ENCODE results near the gene KNOP1. TPM values are rescaled to one million over a fixed set of nuclear protein-coding genes. Genes with fewer than 3 reads are reported as not detected.

Gene KNOP1
- total RNA-seq, 1 experiment from 2014 or later, result 93.9 TPM

GRCh38 chr16:19688396-19689024, 29.5 kb downstream of the KNOP1 start:
- H3K36me3 Mint-ChIP-seq (ENCODE audit: insufficient read depth in 1 of 3, low read depth in 3 of 3), result peaks cover 20 to 63% (median 60%) of the 10 kb centered on the region in 3 experiments
- H3K27ac ChIP-seq (ENCODE audit: insufficient read length, low read depth, low read length), result no peak overlapping the region

More at GRCh38 chr16:19688396-19689024, 29.5 kb downstream of the KNOP1 start:
- Histone ChIP-seq H2BK20ac (ENCODE audit: low read depth, low read length, poor library complexity, severe bottlenecking) (no peak overlapping the region), H3K23ac (ENCODE audit: insufficient read length, low read depth, low read length) (no peak overlapping the region), H3K27me3 (ENCODE audit: insufficient read depth, low read length) (no peaks in the 10 kb centered on the region), H3K4me1 (ENCODE audit: insufficient read depth, low read length) (no peaks in the 10 kb centered on the region), H4K5ac (ENCODE audit: insufficient read length, low read depth, low read length) (no peak overlapping the region), H3K4ac (ENCODE audit: low read depth, low read length) (no peak overlapping the region), H3K4me2 (ENCODE audit: insufficient read depth, insufficient read length, low read length) (no peak overlapping the region), H3T11ph (ENCODE audit: low read length) (no peak overlapping the region), H3K23me2 (ENCODE audit: insufficient read length, low read depth, low read length, poor library complexity, severe bottlenecking) (no peaks in the 10 kb centered on the region), H2BK120ac (ENCODE audit: low read depth, low read length, poor library complexity, severe bottlenecking) (no peak overlapping the region), H3K56ac (ENCODE audit: insufficient read length, low read depth, low read length) (no peak overlapping the region), H2BK5ac (ENCODE audit: insufficient read length, low read length) (no peak overlapping the region), H3K79me1 (ENCODE audit: insufficient read depth, low read depth, low read length, poor library complexity, severe bottlenecking) (no peaks in the 10 kb centered on the region), H2AK5ac (ENCODE audit: insufficient read length, low read length) (no peak overlapping the region), H3K18ac (ENCODE audit: insufficient read length, low read depth, low read length) (no peak overlapping the region), H3K14ac (ENCODE audit: insufficient read depth, low read length) (no peak overlapping the region), H4K20me1 (ENCODE audit: control insufficient read depth, insufficient read depth, insufficient read length) (no peaks in the 10 kb centered on the region), H2BK12ac (ENCODE audit: insufficient read length, low read depth, low read length) (no peak overlapping the region), H3K9me3 (ENCODE audit: control insufficient read depth, low read depth, low read length) (no peaks in the 10 kb centered on the region), H3K9ac (ENCODE audit: extremely low read depth, insufficient read length, low read length) (no peak overlapping the region), H3K79me2 (ENCODE audit: insufficient read depth, low read length) (no peaks in the 10 kb centered on the region), H2BK15ac (ENCODE audit: low read depth, low read length) (no peak overlapping the region), H2AFZ (ENCODE audit: low read length) (no peak overlapping the region), H4K8ac (replicated peaks; ENCODE audit: insufficient read length, low read depth, low read length) (no peak overlapping the region), H4K91ac (ENCODE audit: insufficient read length, low read depth, low read length) (no peak overlapping the region)
- DNase-seq, result no peak
- TF ChIP-seq CTCF (conservative IDR thresholded peaks at IDR 0.05), result no peak
- Mint-ChIP-seq H3K4me3 (no peak overlapping the region), H3K9me3 (peaks cover 1 to 7% of the 10 kb centered on the region in 2 experiments; a peak in 3 of 5 replicates), H3K27ac (peak overlapping the region in 1 of 3 experiments; percentile 43; a peak in 3 of 7 replicates), H3K27me3 (ENCODE audit: low read depth) (no peaks in the 10 kb centered on the region), H3K4me1 (peaks cover 4 to 10% of the 10 kb centered on the region in 2 experiments)
- no CpG with 5 or more reads among the region's 18 CpGs for WGBS (ENCODE audit: extremely low coverage, insufficient read length, low lambda C conversion rate)
